Adrenal gland (tissue), 5 donors: Measurements from ENCODE around the gene TET2.

Experiments
- CTCF ChIP-seq, 6 experiments: fragments of 450-650 bp in 4 of 6; fragments of 200-600 bp in 2 of 6; sonication (generic) in 1 of 6; IDR thresholded peaks; 1 replicate in 5 of 6; 2 replicates in 1 of 6; pipeline versions ENCODE4 v1.5.1 to v1.8.0; 2016 to 2021; ENCODE audit warnings: antibody characterized with exemption in 6 of 6, mild to moderate bottlenecking in 2 of 6, moderate library complexity in 1 of 6
- POLR2A ChIP-seq, 2 donors: fragments of 450-650 bp; IDR thresholded peaks; one replicate each; pipeline ENCODE4 v1.6.1; 2017; ENCODE audit warnings: antibody characterized with exemption in 2 of 2, mild to moderate bottlenecking in 2 of 2, moderate library complexity in 1 of 2
- donor health status: DM: no; HTN: no; CAD: no.

GRCh38 chr4:105240037-105240436, 93.4 kb downstream of the TET2 start:
- TF ChIP-seq CTCF (IDR thresholded peaks at IDR 0.05): no peak
- no peak for TF ChIP-seq POLR2A (IDR thresholded peaks at IDR 0.05)
